HEK293 (cell line): Measurements from ENCODE around the gene SLC24A5.

Source experiments
- ZNF510 ChIP-seq: fragments of 450-650 bp; formaldehyde crosslinking; IDR thresholded peaks from 2 replicates; pipeline ENCODE4 v1.5.1; 2018; ENCODE audit warnings: mild to moderate bottlenecking, missing genetic modification characterization, missing biosample characterization; ENCODE audit not compliant: insufficient replicate concordance
- TF ChIP-seq, protein P1 (sequence below): fragments of 450-650 bp; formaldehyde crosslinking; IDR thresholded peaks from 2 replicates; pipeline ENCODE4 v1.5.1; 2016; ENCODE audit warnings: missing biosample characterization, missing genetic modification characterization

- TF ChIP-seq, protein P1, sequence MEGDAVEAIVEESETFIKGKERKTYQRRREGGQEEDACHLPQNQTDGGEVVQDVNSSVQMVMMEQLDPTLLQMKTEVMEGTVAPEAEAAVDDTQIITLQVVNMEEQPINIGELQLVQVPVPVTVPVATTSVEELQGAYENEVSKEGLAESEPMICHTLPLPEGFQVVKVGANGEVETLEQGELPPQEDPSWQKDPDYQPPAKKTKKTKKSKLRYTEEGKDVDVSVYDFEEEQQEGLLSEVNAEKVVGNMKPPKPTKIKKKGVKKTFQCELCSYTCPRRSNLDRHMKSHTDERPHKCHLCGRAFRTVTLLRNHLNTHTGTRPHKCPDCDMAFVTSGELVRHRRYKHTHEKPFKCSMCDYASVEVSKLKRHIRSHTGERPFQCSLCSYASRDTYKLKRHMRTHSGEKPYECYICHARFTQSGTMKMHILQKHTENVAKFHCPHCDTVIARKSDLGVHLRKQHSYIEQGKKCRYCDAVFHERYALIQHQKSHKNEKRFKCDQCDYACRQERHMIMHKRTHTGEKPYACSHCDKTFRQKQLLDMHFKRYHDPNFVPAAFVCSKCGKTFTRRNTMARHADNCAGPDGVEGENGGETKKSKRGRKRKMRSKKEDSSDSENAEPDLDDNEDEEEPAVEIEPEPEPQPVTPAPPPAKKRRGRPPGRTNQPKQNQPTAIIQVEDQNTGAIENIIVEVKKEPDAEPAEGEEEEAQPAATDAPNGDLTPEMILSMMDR (tag by site-specific recombination): no peak
- TF ChIP-seq ZNF510: no peak
Observed at GRCh38 chr15:48186271-48186670, 65.5 kb downstream of the SLC24A5 start.
